ENCODE results near the gene ABCB6. TPM values are rescaled to one million over a fixed set of nuclear protein-coding genes. Genes with fewer than 3 reads are reported as not detected.

ABCB6 gene
- total and polyA plus RNA-seq, 2 donors (not counting 1 experiment from before 2014, with no cell fraction given) = 12.5 to 49.5 TPM

DNA sequence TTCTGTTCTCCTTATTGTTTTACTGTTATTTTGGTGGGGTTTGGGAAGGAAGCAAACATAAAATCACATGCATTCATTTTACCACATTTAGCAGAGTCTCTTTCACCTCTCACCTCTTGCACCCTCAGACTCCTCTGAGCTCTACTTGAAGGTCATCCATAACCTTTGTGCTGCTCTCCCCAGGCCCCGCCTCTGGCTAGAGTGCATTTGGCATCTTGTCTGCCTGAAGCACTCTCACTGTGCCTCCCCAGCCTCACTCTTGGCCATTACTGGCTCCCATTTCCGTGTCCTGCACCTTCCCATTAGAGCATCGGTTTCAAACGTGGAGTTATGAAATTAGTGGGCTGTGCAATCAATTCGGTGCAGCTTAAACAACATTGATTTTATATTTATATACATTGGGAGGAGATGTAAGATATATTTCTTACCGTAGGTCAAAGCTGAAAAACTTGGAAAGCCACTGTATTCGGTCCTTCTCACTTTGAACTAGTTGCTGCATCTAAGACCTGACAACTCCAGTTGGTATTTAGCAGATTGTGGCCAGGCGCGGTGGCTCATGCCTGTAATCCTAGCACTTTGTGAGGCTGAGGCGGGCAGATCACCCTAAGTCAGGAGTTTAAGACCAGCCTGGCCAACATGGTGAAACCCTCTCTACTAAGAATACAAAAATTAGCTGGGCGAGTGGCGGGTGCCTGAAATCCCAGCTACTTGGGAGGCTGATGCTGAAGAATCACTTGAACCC is 19.1 kb downstream of the ABCB6 start:
- no peak overlapping the region for H2AFZ ChIP-seq (ENCODE audit: low read length)
- no peaks in the 10 kb centered on the region for H3K79me2 ChIP-seq (ENCODE audit: control insufficient read depth, insufficient read depth, low read length)
- H4K20me1 ChIP-seq (ENCODE audit: control insufficient read depth, extremely low read depth, insufficient read depth, low read length) = no peaks in the 10 kb centered on the region
- no peaks in the 10 kb centered on the region for H3K9me3 ChIP-seq (ENCODE audit: control insufficient read depth, insufficient read depth, low read depth, low read length)
- peaks cover 8% of the 10 kb centered on the region for H3K27me3 ChIP-seq (ENCODE audit: control insufficient read depth, insufficient read depth, low read length)
- H3K4me1 ChIP-seq (ENCODE audit: control insufficient read depth, extremely low read depth, insufficient read depth, low read length) = no peaks in the 10 kb centered on the region
- H3K4me3 ChIP-seq (replicated peaks in 1 of 4; ENCODE audit: control extremely low read depth in 1 of 4, insufficient read depth in 1 of 4, low read depth in 3 of 4, low read length in 4 of 4) = no peak overlapping the region
- H3K9ac ChIP-seq (ENCODE audit: insufficient read depth, low read length) = no peak overlapping the region
- no peak overlapping the region for H3K4me2 ChIP-seq (ENCODE audit: extremely low read depth, insufficient read depth, low read length)
- DNase-seq (ENCODE audit: low read depth in 2 of 2) = no peak
- H3K27ac ChIP-seq (ENCODE audit: insufficient read depth, low read length) = no peak overlapping the region
- TF ChIP-seq, protein P1, sequence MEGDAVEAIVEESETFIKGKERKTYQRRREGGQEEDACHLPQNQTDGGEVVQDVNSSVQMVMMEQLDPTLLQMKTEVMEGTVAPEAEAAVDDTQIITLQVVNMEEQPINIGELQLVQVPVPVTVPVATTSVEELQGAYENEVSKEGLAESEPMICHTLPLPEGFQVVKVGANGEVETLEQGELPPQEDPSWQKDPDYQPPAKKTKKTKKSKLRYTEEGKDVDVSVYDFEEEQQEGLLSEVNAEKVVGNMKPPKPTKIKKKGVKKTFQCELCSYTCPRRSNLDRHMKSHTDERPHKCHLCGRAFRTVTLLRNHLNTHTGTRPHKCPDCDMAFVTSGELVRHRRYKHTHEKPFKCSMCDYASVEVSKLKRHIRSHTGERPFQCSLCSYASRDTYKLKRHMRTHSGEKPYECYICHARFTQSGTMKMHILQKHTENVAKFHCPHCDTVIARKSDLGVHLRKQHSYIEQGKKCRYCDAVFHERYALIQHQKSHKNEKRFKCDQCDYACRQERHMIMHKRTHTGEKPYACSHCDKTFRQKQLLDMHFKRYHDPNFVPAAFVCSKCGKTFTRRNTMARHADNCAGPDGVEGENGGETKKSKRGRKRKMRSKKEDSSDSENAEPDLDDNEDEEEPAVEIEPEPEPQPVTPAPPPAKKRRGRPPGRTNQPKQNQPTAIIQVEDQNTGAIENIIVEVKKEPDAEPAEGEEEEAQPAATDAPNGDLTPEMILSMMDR (conservative IDR thresholded peaks at IDR 0.05 in 1 of 2, IDR thresholded peaks at IDR 0.05 in 1 of 2; ENCODE audit: low read depth in 1 of 2, low read length in 2 of 2) = no peak
- TF ChIP-seq EZH2 (IDR thresholded peaks at IDR 0.05; ENCODE audit: low read length, missing control alignments) = no peak
- H3K36me3 ChIP-seq (ENCODE audit: control insufficient read depth, insufficient read depth, low read length) = no peaks in the 10 kb centered on the region

DNA sequence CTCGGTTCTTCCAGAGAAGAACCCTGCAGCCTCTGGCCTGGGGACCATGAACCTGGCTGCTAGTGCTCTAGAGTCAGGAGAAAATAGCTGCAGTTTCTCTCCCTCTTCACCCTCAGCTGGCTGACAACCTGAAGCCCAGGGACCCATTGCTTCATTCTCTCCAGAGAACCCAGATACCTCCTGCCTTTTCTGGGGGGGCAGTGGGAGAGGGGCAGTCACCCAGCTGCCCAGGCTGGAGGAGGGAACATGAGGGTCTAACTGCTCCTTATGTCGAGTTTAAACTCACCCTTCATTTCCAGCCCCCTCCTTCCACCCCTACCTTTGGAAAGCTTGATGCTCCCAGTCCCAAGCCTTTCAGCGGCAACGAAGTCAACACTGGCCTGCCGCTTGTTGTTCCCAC is 19.8 kb downstream of the ABCB6 start:
- TF ChIP-seq EZH2 (IDR thresholded peaks at IDR 0.05; ENCODE audit: low read length, missing control alignments) = no peak
- TF ChIP-seq, protein P1 (conservative IDR thresholded peaks at IDR 0.05 in 1 of 2, IDR thresholded peaks at IDR 0.05 in 1 of 2; ENCODE audit: low read depth in 1 of 2, low read length in 2 of 2) = no peak
- no peak for DNase-seq (ENCODE audit: low read depth in 2 of 2)
- no peaks in the 10 kb centered on the region for H3K4me1 ChIP-seq (ENCODE audit: control insufficient read depth, extremely low read depth, insufficient read depth, low read length)
- no peak overlapping the region for H3K9ac ChIP-seq (ENCODE audit: insufficient read depth, low read length)
- H3K9me3 ChIP-seq (ENCODE audit: control insufficient read depth, insufficient read depth, low read depth, low read length) = no peaks in the 10 kb centered on the region
- no peaks in the 10 kb centered on the region for H3K79me2 ChIP-seq (ENCODE audit: control insufficient read depth, insufficient read depth, low read length)
- no peak overlapping the region for H2AFZ ChIP-seq (ENCODE audit: low read length)
- H3K27ac ChIP-seq (ENCODE audit: insufficient read depth, low read length) = no peak overlapping the region
- no peaks in the 10 kb centered on the region for H4K20me1 ChIP-seq (ENCODE audit: control insufficient read depth, extremely low read depth, insufficient read depth, low read length)
- no peak overlapping the region for H3K4me2 ChIP-seq (ENCODE audit: extremely low read depth, insufficient read depth, low read length)
- no peak overlapping the region for H3K4me3 ChIP-seq (replicated peaks in 1 of 4; ENCODE audit: control extremely low read depth in 1 of 4, insufficient read depth in 1 of 4, low read depth in 3 of 4, low read length in 4 of 4)
- peaks cover 7% of the 10 kb centered on the region for H3K27me3 ChIP-seq (ENCODE audit: control insufficient read depth, insufficient read depth, low read length)
- no peaks in the 10 kb centered on the region for H3K36me3 ChIP-seq (ENCODE audit: control insufficient read depth, insufficient read depth, low read length)

DNA sequence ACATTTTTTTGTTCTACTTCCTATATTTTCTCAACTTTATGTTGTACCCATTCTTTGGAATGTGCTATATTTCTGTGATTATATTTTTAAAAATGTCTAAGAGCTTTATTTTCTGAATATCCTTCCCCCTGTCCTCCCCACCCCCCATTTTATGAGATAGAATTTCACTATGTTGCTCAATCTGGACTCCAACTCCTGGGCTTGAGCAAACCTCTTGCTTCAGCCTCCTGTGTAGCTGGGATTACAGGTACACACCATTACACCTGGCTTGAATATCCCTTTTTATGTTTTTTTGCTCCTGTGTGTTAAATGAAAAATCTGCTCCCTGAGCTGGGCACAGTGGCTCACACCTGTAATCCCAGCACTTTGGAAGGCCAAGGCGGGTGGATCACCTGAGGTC is 21.4 kb downstream of the ABCB6 start:
- Histone ChIP-seq H3K9ac (ENCODE audit: insufficient read depth, low read length) (no peak overlapping the region), H3K4me3 (replicated peaks in 1 of 4; ENCODE audit: control extremely low read depth in 1 of 4, insufficient read depth in 1 of 4, low read depth in 3 of 4, low read length in 4 of 4) (no peak overlapping the region), H4K20me1 (ENCODE audit: control insufficient read depth, extremely low read depth, insufficient read depth, low read length) (no peaks in the 10 kb centered on the region), H3K4me1 (ENCODE audit: control insufficient read depth, extremely low read depth, insufficient read depth, low read length) (no peaks in the 10 kb centered on the region), H3K27me3 (ENCODE audit: control insufficient read depth, insufficient read depth, low read length) (peaks cover 7% of the 10 kb centered on the region), H3K36me3 (ENCODE audit: control insufficient read depth, insufficient read depth, low read length) (no peaks in the 10 kb centered on the region), H3K9me3 (ENCODE audit: control insufficient read depth, insufficient read depth, low read depth, low read length) (no peaks in the 10 kb centered on the region), H2AFZ (ENCODE audit: low read length) (no peak overlapping the region), H3K79me2 (ENCODE audit: control insufficient read depth, insufficient read depth, low read length) (no peaks in the 10 kb centered on the region), H3K4me2 (ENCODE audit: extremely low read depth, insufficient read depth, low read length) (no peak overlapping the region), H3K27ac (ENCODE audit: insufficient read depth, low read length) (no peak overlapping the region)
- TF ChIP-seq, protein P1 (conservative IDR thresholded peaks at IDR 0.05 in 1 of 2, IDR thresholded peaks at IDR 0.05 in 1 of 2; ENCODE audit: low read depth in 1 of 2, low read length in 2 of 2) = no peak
- no peak for TF ChIP-seq EZH2 (IDR thresholded peaks at IDR 0.05; ENCODE audit: low read length, missing control alignments)
- DNase-seq (ENCODE audit: low read depth in 2 of 2) = no peak

Data from fibroblast of lung (primary cell).